AG04450 (cell line): ENCODE data around the gene CNTROB. TPM values are rescaled to one million over a fixed set of nuclear protein-coding genes. Genes with fewer than 3 reads are reported as not detected.

Experiments used
- CTCF ChIA-PET: fragments of 300-600, 350-600 bp; formaldehyde crosslinking; extraction: SDS; loops from one replicate; lab custom pipeline; 2022; ENCODE audit warnings: antibody characterized with exemption, inconsistent platforms; lab: Charles Lee
- POLR2A ChIA-PET: fragments of 350-600 bp; formaldehyde crosslinking; extraction: SDS; loops from one replicate; lab custom pipeline; 2021; ENCODE audit warnings: antibody characterized with exemption, inconsistent platforms; lab: Yijun Ruan, JAX
- DNase-seq: peaks from one replicate; pipeline ENCODE4 v3.0.0-alpha.2; 2011; ENCODE audit warnings: low read depth, low spot score
- H3K27ac ChIP-seq: one replicate; pipeline ENCODE4 v1.5.1; 2012; ENCODE audit warnings: low read depth, low read length, control low read depth
- H3K27me3 ChIP-seq: one replicate; pipeline ENCODE4 v1.6.0; 2012; ENCODE audit warnings: low read length; ENCODE audit not compliant: control insufficient read depth, insufficient read depth
- H3K4me3 ChIP-seq: 2 replicates; pipeline ENCODE4 v1.5.1; 2011; ENCODE audit warnings: mild to moderate bottlenecking, low read depth, low read length, control low read depth
- H3K9me3 ChIP-seq: 2 replicates; pipeline ENCODE4 v1.5.1; 2012; ENCODE audit warnings: low read length; ENCODE audit not compliant: control insufficient read depth, insufficient read depth
- CTCF ChIP-seq: IDR thresholded peaks from 2 replicates; pipeline ENCODE4 v1.5.1; 2011; ENCODE audit warnings: low read depth, low read length, control low read depth, inconsistent platforms
- polyA plus RNA-seq: library from polyadenylated mRNA; depleted of rRNA; stranded (reverse); fragments of >200 nt; gene quantifications from 2 replicates; pipeline ENCODE4 v1.2.3, GENCODE V29; 2011

The CNTROB gene
- polyA plus RNA-seq, 1 experiment: 11.3 TPM

- H3K27ac ChIP-seq: peak overlapping the region; percentile 77
- POLR2A ChIA-PET: no interaction called here
- H3K27me3 ChIP-seq: no peaks in the 10 kb centered on the region
- H3K4me3 ChIP-seq: peak overlapping the region; percentile 79
- no peak for TF ChIP-seq CTCF
- H3K9me3 ChIP-seq: no peaks in the 10 kb centered on the region; the same call in 1 of the 2 replicates
- CTCF ChIA-PET: no interaction called here
- peak; percentile 96 for DNase-seq
Observed at GRCh38 chr17:7887482-7888183, 44.4 kb upstream of the CNTROB start.

GRCh38 chr17:7888184-7888920 is 43.7 kb upstream of the CNTROB start, which contains the start of gene CHD3:
Gene CHD3, plus strand, starts transcription at chr17:7888789. Its CDS starts 212 bp downstream, at chr17:7889001.
- Histone ChIP-seq H3K27me3 (no peaks in the 10 kb centered on the region), H3K9me3 (no peaks in the 10 kb centered on the region; the same call in 1 of the 2 replicates), H3K27ac (peak within 1 kb of the TSS; percentile 77), H3K4me3 (peak within 1 kb of the TSS; percentile 66)
- DNase-seq: no peak
- no peak for TF ChIP-seq CTCF
- CTCF ChIA-PET: interaction anchor here (0.9 kb wide), 1 partner anchor 10 kb away, joined by 3 read pairs; no protein-coding TSS in a partner anchor
- POLR2A ChIA-PET: interaction anchor here (0.7 to 1.3 kb wide), 2 partner anchors 9 to 31 kb away, joined by 3 to 4 read pairs; partner anchors contain the start of gene NAA38

GRCh38 chr17:7889166-7889955 is 42.6 kb upstream of the CNTROB start:
- POLR2A ChIA-PET: interaction anchor here (0.7 to 1.3 kb wide), 3 partner anchors 8 to 32 kb away, joined by 3 to 9 read pairs (median 4); partner anchors contain the start of gene NAA38
- H3K27ac ChIP-seq: peak overlapping the region; percentile 77
- H3K4me3 ChIP-seq: peak overlapping the region; percentile 66

GRCh38 chr17:7893187-7893880 is 38.7 kb upstream of the CNTROB start:
- no peak for DNase-seq
- Histone ChIP-seq H3K9me3 (no peaks in the 10 kb centered on the region), H3K27me3 (no peaks in the 10 kb centered on the region), H3K27ac (no peak overlapping the region), H3K4me3 (no peak overlapping the region)
- CTCF ChIA-PET: no interaction called here
- POLR2A ChIA-PET: no interaction called here
- TF ChIP-seq CTCF: no peak

More at GRCh38 chr17:7889166-7889955, 42.6 kb upstream of the CNTROB start:
- Histone ChIP-seq H3K9me3 (no peaks in the 10 kb centered on the region; the same call in 1 of the 2 replicates), H3K27me3 (no peaks in the 10 kb centered on the region)
- CTCF ChIA-PET: interaction anchor here (0.9 kb wide), 1 partner anchor 9 kb away, joined by 3 read pairs; no protein-coding TSS in a partner anchor
- TF ChIP-seq CTCF: peak; percentile 48
- peak; percentile 67 for DNase-seq
